Astrocyte (in vitro differentiated cells and primary cell): Measurements from ENCODE around the gene ALOX12B. TPM values are rescaled to one million over a fixed set of nuclear protein-coding genes. Genes with fewer than 3 reads are reported as not detected.
A peak's percentile ranks its signal among the peaks of the same experiment; 100 is the strongest.

Experiments
- DNase-seq: peaks from one replicate; pipeline ENCODE4 v3.0.0-alpha.2; 2010; ENCODE audit warnings: low read depth
- FAIRE-seq: peaks from 2 replicates; lab custom pipeline; 2011; peaks lifted over from hg19 to GRCh38; lab: Jason Lieb, UNC
- H2AFZ ChIP-seq: 2 replicates; pipeline ENCODE4 v1.6.0; 2012; ENCODE audit warnings: low read depth, low read length, inconsistent platforms
- H3K27ac ChIP-seq: 2 replicates; pipeline ENCODE4 v1.5.1; 2011; ENCODE audit warnings: low read depth, low read length, inconsistent platforms
- H3K27me3 ChIP-seq: 2 replicates; pipeline ENCODE4 v1.6.0; 2011; ENCODE audit warnings: low read length, inconsistent platforms; ENCODE audit not compliant: insufficient read depth
- H3K36me3 ChIP-seq: 2 replicates; pipeline ENCODE4 v1.5.1; 2011; ENCODE audit warnings: low read length, inconsistent platforms; ENCODE audit not compliant: insufficient read depth
- H3K4me1 ChIP-seq: 2 replicates; pipeline ENCODE4 v1.5.1; 2011; ENCODE audit warnings: low read length, inconsistent platforms; ENCODE audit not compliant: insufficient read depth
- H3K4me2 ChIP-seq: 2 replicates; pipeline ENCODE4 v1.6.0; 2012; ENCODE audit warnings: low read length, inconsistent platforms
- H3K4me3 ChIP-seq: 2 replicates; pipeline ENCODE4 v1.5.1; 2011; ENCODE audit warnings: low read depth, mild to moderate bottlenecking, low read length, inconsistent platforms; ENCODE audit not compliant: insufficient read depth
- H3K79me2 ChIP-seq: 2 replicates; pipeline ENCODE4 v1.6.0; 2012; ENCODE audit warnings: mild to moderate bottlenecking, low read length, inconsistent platforms; ENCODE audit not compliant: insufficient read depth
- H3K9ac ChIP-seq: 2 replicates; pipeline ENCODE4 v1.6.0; 2012; ENCODE audit warnings: mild to moderate bottlenecking, low read length, inconsistent platforms
- H3K9me3 ChIP-seq: 2 replicates; pipeline ENCODE4 v1.5.1; 2012; ENCODE audit warnings: low read depth, mild to moderate bottlenecking, low read length, inconsistent platforms; ENCODE audit not compliant: insufficient read depth
- H4K20me1 ChIP-seq: 2 replicates; pipeline ENCODE4 v1.6.0; 2012; ENCODE audit warnings: low read length, inconsistent platforms; ENCODE audit not compliant: insufficient read depth
- H3K27ac Mint-ChIP-seq: one replicate; pipeline ENCODE4 v1.8.0; 2021; ENCODE audit warnings: mild to moderate bottlenecking, mixed read lengths; ENCODE audit not compliant: unreplicated experiment
- H3K27me3 Mint-ChIP-seq: one replicate; pipeline ENCODE4 v1.8.0; 2021; ENCODE audit warnings: low read depth, mixed read lengths; ENCODE audit not compliant: unreplicated experiment
- H3K36me3 Mint-ChIP-seq: one replicate; pipeline ENCODE4 v1.8.0; 2021; ENCODE audit warnings: low read depth, mixed read lengths; ENCODE audit not compliant: unreplicated experiment
- H3K4me1 Mint-ChIP-seq: one replicate; pipeline ENCODE4 v1.8.0; 2021; ENCODE audit warnings: low read depth, mixed read lengths; ENCODE audit not compliant: unreplicated experiment
- H3K4me3 Mint-ChIP-seq: one replicate; pipeline ENCODE4 v1.8.0; 2021; ENCODE audit warnings: mild to moderate bottlenecking, moderate library complexity, mixed read lengths; ENCODE audit not compliant: unreplicated experiment
- H3K9me3 Mint-ChIP-seq: one replicate; pipeline ENCODE4 v1.8.0; 2021; ENCODE audit warnings: mild to moderate bottlenecking, mixed read lengths; ENCODE audit not compliant: unreplicated experiment
- CTCF ChIP-seq: IDR thresholded peaks from 2 replicates; pipeline ENCODE4 v1.5.1; 2011; ENCODE audit warnings: low read depth, mild to moderate bottlenecking, inconsistent platforms, low read length, moderate library complexity; ENCODE audit not compliant: insufficient read depth
- EZH2 ChIP-seq: IDR thresholded peaks from 2 replicates; pipeline ENCODE4 v1.6.1; 2012; ENCODE audit warnings: mild to moderate bottlenecking, low read length, inconsistent platforms; ENCODE audit not compliant: insufficient read depth
- total RNA-seq: library from RNA; stranded (reverse); gene quantifications from 2 replicates; pipeline ENCODE4 v1.2.1, GENCODE V29; 2021

The ALOX12B gene
- total RNA-seq, 1 donor from 2014 or later, result not detected

- Mint-ChIP-seq H3K4me3 (peak overlapping the region; percentile 83), H3K9me3 (no peaks in the 10 kb centered on the region), H3K4me1 (peaks cover 11% of the 10 kb centered on the region), H3K27ac (peak overlapping the region; percentile 67), H3K36me3 (no peaks in the 10 kb centered on the region), H3K27me3 (peaks cover 48% of the 10 kb centered on the region)
- no peak for TF ChIP-seq CTCF
- TF ChIP-seq EZH2, result no peak
- DNase-seq, result no peak
- H3K4me3 ChIP-seq, result peak overlapping the region; percentile 60
- no peaks in the 10 kb centered on the region for H3K36me3 ChIP-seq
- peaks cover 45% of the 10 kb centered on the region for H3K4me1 ChIP-seq
- peaks cover 10% of the 10 kb centered on the region for H4K20me1 ChIP-seq
- H3K4me2 ChIP-seq, result peak overlapping the region; percentile 97
- H3K27ac ChIP-seq, result no peak overlapping the region
- no peaks in the 10 kb centered on the region for H3K79me2 ChIP-seq
- peak overlapping the region; percentile 66 for H2AFZ ChIP-seq
- H3K9me3 ChIP-seq, result no peaks in the 10 kb centered on the region
- no peak for FAIRE-seq
- H3K27me3 ChIP-seq, result peaks cover 20% of the 10 kb centered on the region
- H3K9ac ChIP-seq, result peak overlapping the region; percentile 49
Observed at GRCh38 chr17:8125947-8126490, 38.5 kb upstream of the ALOX12B start.

- H3K4me3 Mint-ChIP-seq, result peak overlapping the region; percentile 83
- peak overlapping the region; percentile 33 for H3K9ac ChIP-seq
- no peak for TF ChIP-seq EZH2
- no peak for TF ChIP-seq CTCF
- FAIRE-seq, result no peak
- peak overlapping the region; percentile 20 for H2AFZ ChIP-seq
- H3K27ac ChIP-seq, result no peak overlapping the region
- H3K4me1 Mint-ChIP-seq, result peaks cover 14% of the 10 kb centered on the region
- H3K9me3 Mint-ChIP-seq, result no peaks in the 10 kb centered on the region
- H3K36me3 Mint-ChIP-seq, result no peaks in the 10 kb centered on the region
- H3K9me3 ChIP-seq, result no peaks in the 10 kb centered on the region
- peak overlapping the region; percentile 97 for H3K4me2 ChIP-seq
- DNase-seq, result no peak
- peaks cover 48% of the 10 kb centered on the region for H3K27me3 Mint-ChIP-seq
- no peaks in the 10 kb centered on the region for H3K36me3 ChIP-seq
- peak overlapping the region; percentile 60 for H3K4me3 ChIP-seq
- no peaks in the 10 kb centered on the region for H3K79me2 ChIP-seq
- H3K27ac Mint-ChIP-seq, result peak overlapping the region; percentile 67
- peaks cover 47% of the 10 kb centered on the region for H3K4me1 ChIP-seq
- peaks cover 11% of the 10 kb centered on the region for H4K20me1 ChIP-seq
- peaks cover 20% of the 10 kb centered on the region for H3K27me3 ChIP-seq
Observed at GRCh38 chr17:8125154-8125946, 37.8 kb upstream of the ALOX12B start.
